GM12891 (cell line): ENCODE measurements around the gene SLC35B1.

Experiments
- PAX5 ChIP-seq: IDR thresholded peaks from 2 replicates; pipeline ENCODE4 v1.6.1; 2011; ENCODE audit warnings: low read length, moderate library complexity, mild to moderate bottlenecking; ENCODE audit not compliant: insufficient read depth, severe bottlenecking
- POLR2A ChIP-seq: IDR thresholded peaks from 2 replicates; pipeline ENCODE4 v1.6.1; 2011; ENCODE audit warnings: low read depth, low read length, control low read depth
- POLR2AphosphoS5 ChIP-seq: IDR thresholded peaks from 2 replicates; pipeline ENCODE4 v1.6.1; 2011; ENCODE audit warnings: low read depth, low read length, control low read depth
- POU2F2 ChIP-seq: IDR thresholded peaks from 2 replicates; pipeline ENCODE4 v1.6.1; 2011; ENCODE audit warnings: low read depth, mild to moderate bottlenecking, control low read depth, low read length, moderate library complexity
- SPI1 ChIP-seq: IDR thresholded peaks from 2 replicates; pipeline ENCODE4 v1.6.1; 2011; ENCODE audit warnings: low read depth, low read length, control low read depth
- TAF1 ChIP-seq: IDR thresholded peaks from 2 replicates; pipeline ENCODE4 v1.6.1; 2011; ENCODE audit warnings: low read depth, low read length, control low read depth

DNA sequence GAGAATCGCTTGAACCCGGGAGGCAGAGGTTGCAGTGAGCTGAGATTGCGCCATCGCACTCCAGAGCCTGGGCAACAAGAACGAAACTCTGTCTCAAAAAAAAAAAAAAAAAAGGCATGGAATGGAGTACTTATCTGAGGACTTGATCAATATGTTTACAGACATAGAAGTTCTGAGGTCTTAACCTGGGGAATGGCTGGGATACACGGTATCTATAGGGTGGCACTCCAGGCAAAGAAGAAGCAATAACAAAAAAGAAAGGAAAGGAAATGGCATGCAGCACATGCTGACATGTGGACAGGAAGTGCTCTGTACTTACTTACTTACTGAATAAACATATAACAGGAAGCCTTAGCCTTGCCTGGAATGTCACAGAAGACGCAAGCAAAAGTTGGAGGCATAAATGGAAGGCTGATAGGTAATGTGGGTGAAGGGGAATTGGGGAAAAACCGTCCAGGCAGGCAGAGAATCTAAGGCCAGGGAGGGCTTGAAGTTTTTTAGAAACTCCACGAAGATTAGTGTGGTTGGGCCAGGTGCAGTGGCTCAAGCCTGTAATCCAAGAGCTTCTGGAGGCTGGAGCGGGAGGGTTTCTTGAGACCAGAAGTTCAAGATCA, 19.8 kb downstream of the SLC35B1 start:
- TF ChIP-seq POLR2AphosphoS5 (no peak), POLR2A (no peak), TAF1 (no peak), SPI1 (peak; percentile 21; the same call in 1 of the 2 replicates), POU2F2 (no peak), PAX5 (no peak)
